Body of pancreas (tissue), 4 donors: ENCODE data around the gene OR10V1.

Experiments
- POLR2A ChIP-seq, 3 donors: fragments of 450-650 bp; IDR thresholded peaks; one replicate each; pipeline ENCODE4 v1.6.1; 2016; ENCODE audit warnings: antibody characterized with exemption in 3 of 3, mild to moderate bottlenecking in 2 of 3
- TF ChIP-seq, protein P1 (sequence below), 7 experiments: fragments of 450-650 bp in 4 of 7; fragments of 200-600 bp in 3 of 7; sonication (generic) in 3 of 7; IDR thresholded peaks; one replicate each; pipeline ENCODE4 v1.5.1; 2016 to 2019; ENCODE audit warnings: antibody characterized with exemption in 7 of 7

DNA sequence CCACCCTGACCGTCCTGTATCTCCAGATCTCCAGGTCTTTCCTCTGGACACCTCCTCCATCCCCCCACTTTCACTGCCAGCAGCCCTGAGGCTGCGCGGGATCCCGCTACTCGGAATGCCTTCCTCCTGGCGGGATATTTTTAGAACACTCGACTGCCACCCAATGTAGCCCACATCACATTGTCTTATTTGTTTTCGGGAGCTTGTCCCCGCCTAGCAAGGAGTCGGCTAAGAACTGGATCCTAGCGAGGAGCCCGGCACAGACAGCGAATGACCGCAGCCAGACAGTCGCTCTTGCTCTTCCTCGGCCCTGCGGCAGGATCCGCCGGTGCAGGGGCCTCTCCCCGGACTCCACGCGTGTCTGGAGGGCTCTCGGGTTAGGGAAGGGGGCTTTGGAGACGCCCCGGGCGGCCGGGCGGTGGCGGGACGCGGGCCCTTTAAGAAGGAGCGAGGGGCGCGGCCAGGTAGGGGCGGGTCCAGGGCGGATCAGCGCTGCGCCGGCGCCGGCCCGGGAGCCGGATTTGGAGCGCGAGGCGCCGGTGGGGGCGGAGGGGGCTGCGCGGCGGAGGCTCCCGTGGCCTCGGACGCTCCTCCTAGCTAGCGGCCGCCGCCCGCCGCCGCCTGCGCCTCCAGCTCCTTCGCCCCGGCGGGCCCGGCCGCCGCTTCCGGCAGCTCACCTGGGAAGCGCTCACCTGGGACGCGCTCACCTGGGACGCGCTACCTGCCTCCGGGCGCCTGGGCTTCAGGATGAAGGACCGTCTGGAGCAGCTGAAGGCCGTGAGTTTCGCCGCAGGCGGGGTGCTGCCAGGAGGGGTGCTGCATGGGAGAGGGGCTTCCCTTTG is 41.4 kb upstream of the OR10V1 start, which contains the start of gene STX3:
- TF ChIP-seq, protein P1, sequence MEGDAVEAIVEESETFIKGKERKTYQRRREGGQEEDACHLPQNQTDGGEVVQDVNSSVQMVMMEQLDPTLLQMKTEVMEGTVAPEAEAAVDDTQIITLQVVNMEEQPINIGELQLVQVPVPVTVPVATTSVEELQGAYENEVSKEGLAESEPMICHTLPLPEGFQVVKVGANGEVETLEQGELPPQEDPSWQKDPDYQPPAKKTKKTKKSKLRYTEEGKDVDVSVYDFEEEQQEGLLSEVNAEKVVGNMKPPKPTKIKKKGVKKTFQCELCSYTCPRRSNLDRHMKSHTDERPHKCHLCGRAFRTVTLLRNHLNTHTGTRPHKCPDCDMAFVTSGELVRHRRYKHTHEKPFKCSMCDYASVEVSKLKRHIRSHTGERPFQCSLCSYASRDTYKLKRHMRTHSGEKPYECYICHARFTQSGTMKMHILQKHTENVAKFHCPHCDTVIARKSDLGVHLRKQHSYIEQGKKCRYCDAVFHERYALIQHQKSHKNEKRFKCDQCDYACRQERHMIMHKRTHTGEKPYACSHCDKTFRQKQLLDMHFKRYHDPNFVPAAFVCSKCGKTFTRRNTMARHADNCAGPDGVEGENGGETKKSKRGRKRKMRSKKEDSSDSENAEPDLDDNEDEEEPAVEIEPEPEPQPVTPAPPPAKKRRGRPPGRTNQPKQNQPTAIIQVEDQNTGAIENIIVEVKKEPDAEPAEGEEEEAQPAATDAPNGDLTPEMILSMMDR (IDR thresholded peaks at IDR 0.05): peak in 1 of 7 experiments; percentile 10
- peak; percentile 29 to 76 (median 37) for TF ChIP-seq POLR2A (IDR thresholded peaks at IDR 0.05)
